ENCODE results near the gene FBXW12. TPM values are rescaled to one million over a fixed set of nuclear protein-coding genes. Genes with fewer than 3 reads are reported as not detected.

Gene FBXW12, protein sequence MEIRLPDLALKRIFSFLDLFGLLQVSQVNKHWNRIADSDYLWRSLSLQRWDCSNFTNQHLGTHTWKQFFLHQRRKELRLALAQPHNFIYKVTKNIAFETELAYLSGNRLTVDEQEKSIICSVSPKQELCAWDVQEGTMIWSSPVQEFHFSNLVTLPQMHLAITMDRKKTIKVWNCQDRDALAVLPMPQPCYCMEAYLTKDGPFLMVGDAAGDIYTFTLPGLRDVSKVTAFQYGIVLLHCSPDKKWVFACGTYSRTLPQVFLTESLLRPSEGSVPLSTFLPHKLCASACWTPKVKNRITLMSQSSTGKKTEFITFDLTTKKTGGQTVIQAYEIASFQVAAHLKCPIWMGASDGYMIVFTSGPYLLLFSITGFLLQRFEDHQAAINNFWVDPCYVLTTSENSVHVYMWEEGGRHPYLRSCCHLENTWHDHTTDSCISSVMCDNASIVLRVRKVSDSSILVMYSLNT
- total RNA-seq (2022; extraction: Qiagen RNA extraction; ENCODE audit: low read depth) = not detected in 5 replicates

DNA sequence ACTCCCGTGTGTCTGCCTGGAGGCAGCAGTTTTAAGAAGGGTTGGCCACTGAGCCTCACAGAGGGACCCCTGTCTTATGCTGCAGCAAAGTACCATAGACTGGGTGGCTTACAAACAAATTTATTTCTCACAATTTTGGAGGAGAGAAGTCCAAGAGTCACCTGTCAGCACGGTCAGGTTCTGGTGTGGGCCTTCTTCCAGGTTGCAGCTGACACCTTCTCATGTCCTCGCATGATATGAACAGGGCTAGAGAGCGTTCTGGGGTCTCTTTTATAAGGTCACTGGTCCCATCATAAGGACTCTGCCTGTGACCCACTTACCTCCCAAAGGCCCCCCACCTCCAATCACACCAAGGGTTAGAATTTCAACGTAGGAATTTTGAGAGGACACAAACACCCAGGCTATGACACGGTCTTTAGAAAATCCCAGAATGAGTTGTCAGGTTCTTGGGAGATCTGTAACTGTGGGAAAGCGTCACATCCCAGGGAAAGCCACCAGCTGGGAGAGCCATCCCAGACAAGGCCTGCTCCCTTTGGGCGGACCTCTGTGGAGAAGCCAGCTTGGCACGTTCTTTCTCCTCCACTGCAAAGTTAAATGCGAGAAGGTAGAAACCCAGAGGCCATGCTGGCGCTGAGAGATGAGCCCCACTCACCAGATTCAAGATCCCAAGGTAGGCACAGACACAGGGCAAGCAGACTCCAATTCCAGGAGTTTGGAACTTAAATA is at the start of gene FBXW12:
TSS of gene FBXW12 (plus strand) at position 569 of the 726 bp plus-strand sequence. CDS start 549 bp downstream, outside the sequence.

DNA sequence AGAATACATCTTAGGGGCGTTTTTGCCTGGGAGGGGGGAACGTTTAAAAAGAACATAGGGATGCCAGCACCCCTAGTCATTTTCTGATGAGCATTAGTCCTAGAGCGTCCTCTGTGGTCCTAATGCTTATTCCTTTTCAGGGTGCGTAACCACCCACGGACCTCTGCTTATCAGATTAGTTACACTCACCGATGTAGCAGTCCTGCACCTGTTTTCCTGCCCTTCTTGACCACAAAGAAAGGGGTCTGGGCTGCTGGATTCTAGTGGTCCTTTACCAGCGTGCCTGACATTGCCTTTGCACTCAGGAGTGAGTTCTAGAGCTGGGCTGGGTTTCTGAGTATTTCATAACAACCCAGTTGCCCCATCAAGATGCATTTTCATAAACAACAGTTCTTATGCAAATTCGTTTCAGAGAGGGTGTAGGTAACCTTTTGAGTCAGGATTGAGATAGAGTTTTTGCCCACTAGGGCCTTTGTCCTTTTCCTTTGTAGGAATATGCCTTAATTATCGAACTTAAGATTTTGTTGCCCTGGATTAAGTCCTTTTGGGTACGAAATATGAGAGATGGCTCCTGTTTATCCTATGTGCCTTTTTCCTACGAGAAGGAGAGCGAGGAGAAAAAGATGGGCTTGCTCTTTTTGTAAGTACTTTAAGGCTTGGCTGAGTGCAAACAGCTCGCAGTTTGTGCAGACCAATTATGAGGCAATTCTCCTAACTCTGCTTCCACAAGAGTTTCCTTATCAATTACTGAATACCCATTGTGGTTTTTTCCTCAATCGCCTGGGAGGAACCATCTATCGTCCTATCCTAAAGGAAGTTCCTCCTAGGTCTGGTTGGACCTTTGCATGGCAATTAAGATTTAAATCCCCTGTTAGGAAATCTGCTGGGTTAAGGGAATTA is 38.4 kb upstream of the FBXW12 start, which contains the start of gene SPINK8:
TSS of gene SPINK8 (minus strand) at position 316 of the 900 bp plus-strand sequence. CDS start 5,320 bp downstream, outside the sequence.

DNA sequence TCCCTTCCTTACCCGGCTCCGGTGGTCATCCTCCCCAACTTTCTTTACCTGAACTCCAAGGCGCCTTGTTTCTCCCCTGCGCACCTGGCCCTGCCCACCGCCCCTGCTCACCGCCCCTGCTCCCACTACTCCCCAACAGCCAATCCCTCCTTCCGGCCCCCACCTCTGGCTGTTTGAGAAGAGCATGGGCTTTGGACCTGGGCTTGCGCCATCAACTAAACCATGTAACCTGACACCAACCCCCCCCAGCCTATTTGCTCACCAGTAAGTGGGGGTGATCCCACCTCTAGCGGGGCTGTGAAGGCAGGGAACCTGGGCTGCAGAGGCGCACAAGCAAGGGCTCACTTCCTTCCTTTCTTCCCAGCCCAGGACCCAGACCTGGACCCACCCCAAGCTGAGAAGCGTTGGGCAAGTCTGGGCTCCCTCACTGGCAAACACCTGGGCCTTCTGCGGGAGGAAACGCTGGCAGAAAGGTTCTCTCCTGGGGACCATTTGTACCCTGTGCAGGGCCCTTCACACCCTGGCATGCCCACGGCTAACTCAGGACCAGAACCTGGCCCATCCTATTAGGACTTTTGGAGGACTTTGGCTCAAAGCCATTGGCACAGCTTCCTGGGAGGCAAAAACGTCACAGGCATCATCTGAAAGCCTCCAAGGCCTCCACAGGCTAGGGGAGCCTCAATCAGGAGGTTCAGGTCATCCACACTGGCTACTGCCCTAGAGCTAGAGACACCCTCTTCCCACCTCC is 58.1 kb downstream of the FBXW12 start, which contains the start of gene PLXNB1:
TSS of gene PLXNB1 (minus strand) at position 127 of the 748 bp plus-strand sequence. CDS start 5,475 bp downstream, outside the sequence.

DNA sequence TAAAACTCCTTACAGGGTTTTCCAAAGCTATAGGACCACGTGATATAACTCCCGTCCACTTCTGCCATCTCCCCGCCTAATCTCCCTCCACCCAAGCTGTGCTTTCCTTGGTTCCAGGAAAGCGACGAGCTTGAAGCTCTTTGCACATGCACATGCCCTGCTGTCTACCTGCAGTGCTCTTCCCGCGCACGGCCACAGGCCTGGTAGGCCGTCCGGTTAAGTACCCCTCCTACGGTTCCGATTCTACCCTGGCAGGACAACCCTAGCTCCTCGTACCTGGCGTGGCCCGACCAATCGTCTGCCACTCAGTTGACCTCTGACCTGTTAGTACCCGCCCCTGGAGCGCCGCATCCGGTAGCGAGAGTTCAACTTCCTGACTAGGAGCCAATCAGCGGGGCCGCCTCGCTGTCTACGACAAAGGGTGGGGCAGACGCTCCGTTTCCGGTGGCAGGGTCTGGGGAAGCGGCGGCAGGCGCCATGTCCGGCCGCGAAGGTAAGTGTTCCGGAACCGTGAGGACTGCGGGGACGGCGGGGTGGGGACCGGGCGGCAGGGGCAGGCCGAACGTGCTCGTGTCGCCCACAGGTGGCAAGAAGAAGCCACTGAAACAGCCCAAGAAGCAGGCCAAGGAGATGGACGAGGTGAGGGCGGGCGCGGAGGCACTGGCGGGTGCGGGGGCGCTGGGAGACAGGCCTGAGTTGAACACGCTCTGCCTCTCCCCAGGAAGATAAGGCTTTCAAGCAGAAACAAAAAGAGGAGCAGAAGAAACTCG is 68.0 kb downstream of the FBXW12 start, which contains the start of the genes CCDC51 and TMA7:
TSS of gene CCDC51 (minus strand) at position 300 of the 770 bp plus-strand sequence. CDS start 4,991 bp downstream, outside the sequence.
TSS of gene TMA7 (plus strand) at position 438 of the 770 bp plus-strand sequence. CDS start at position 478, 40 bp downstream.

Other genes starting within 250 kb of the FBXW12 start
- gene CDC25A, start 183.8 kb upstream of the FBXW12 start, total RNA-seq (2022; extraction: Qiagen RNA extraction; ENCODE audit: low read depth) = 10.1 to 12.3 TPM (median 11.0 TPM) in 5 replicates
- gene CAMP, start 148.7 kb upstream of the FBXW12 start, total RNA-seq (2022; extraction: Qiagen RNA extraction; ENCODE audit: low read depth) = not detected in 5 replicates
- gene ZNF589, start 131.1 kb upstream of the FBXW12 start, total RNA-seq (2022; extraction: Qiagen RNA extraction; ENCODE audit: low read depth) = 2.5 to 2.7 TPM (median 2.5 TPM) in 5 replicates
- 22.7 to 28.0 TPM (median 23.1 TPM) in 5 replicates for gene NME6, start 70.9 kb upstream of the FBXW12 start, total RNA-seq (2022; extraction: Qiagen RNA extraction; ENCODE audit: low read depth)
- gene SPINK8, start 38.6 kb upstream of the FBXW12 start, total RNA-seq (2022; extraction: Qiagen RNA extraction; ENCODE audit: low read depth) = not detected in 5 replicates
- 10.5 to 16.6 TPM (median 13.2 TPM) in 5 replicates for gene PLXNB1, start 57.9 kb downstream of the FBXW12 start, total RNA-seq (2022; extraction: Qiagen RNA extraction; ENCODE audit: low read depth)
- gene CCDC51, start 67.9 kb downstream of the FBXW12 start, total RNA-seq (2022; extraction: Qiagen RNA extraction; ENCODE audit: low read depth) = 23.5 to 28.7 TPM (median 25.3 TPM) in 5 replicates
- 279 to 403 TPM (median 326 TPM) in 5 replicates for gene TMA7, start 68.0 kb downstream of the FBXW12 start, total RNA-seq (2022; extraction: Qiagen RNA extraction; ENCODE audit: low read depth)
- gene ATRIP, start 74.5 kb downstream of the FBXW12 start, total RNA-seq (2022; extraction: Qiagen RNA extraction; ENCODE audit: low read depth) = 7.2 to 9.3 TPM (median 8.8 TPM) in 5 replicates
- 94.9 to 136 TPM (median 129 TPM) in 5 replicates for gene SHISA5, start 132.0 kb downstream of the FBXW12 start, total RNA-seq (2022; extraction: Qiagen RNA extraction; ENCODE audit: low read depth)
- gene PFKFB4, start 184.6 kb downstream of the FBXW12 start, total RNA-seq (2022; extraction: Qiagen RNA extraction; ENCODE audit: low read depth) = 12.5 to 15.7 TPM (median 13.4 TPM) in 5 replicates
- gene UCN2, start 191.6 kb downstream of the FBXW12 start, total RNA-seq (2022; extraction: Qiagen RNA extraction; ENCODE audit: low read depth) = 7.3 to 10.3 TPM (median 8.6 TPM) in 5 replicates
- 122 to 212 TPM (median 173 TPM) in 5 replicates for gene COL7A1, start 223.1 kb downstream of the FBXW12 start, total RNA-seq (2022; extraction: Qiagen RNA extraction; ENCODE audit: low read depth)
- 164 to 198 TPM (median 166 TPM) in 5 replicates for gene UQCRC1, start 237.4 kb downstream of the FBXW12 start, total RNA-seq (2022; extraction: Qiagen RNA extraction; ENCODE audit: low read depth)
- not detected in 5 replicates for gene TMEM89, start 249.6 kb downstream of the FBXW12 start, total RNA-seq (2022; extraction: Qiagen RNA extraction; ENCODE audit: low read depth)

Data from A549 treated with RU486 at 1 μM for 4 hours (cell line).